Esophagus squamous epithelium (tissue), 5 donors: ENCODE results near the gene PRKG1. TPM values are rescaled to one million over a fixed set of nuclear protein-coding genes. Genes with fewer than 3 reads are reported as not detected.

ENCODE experiments used
- DNase-seq: peaks from one replicate; lab custom pipeline; 2025; lab: John Stamatoyannopoulos, UW
- H3K27ac ChIP-seq, 4 donors: fragments of 200-600 bp; sonication (generic); one replicate each; pipeline ENCODE4 v1.5.1; 2016 to 2019; ENCODE audit warnings: mild to moderate bottlenecking in 1 of 4
- H3K27me3 ChIP-seq, 4 donors: fragments of 200-600 bp; sonication (generic); 1 replicate in 3 of 4; 2 replicates in 1 of 4; pipeline versions ENCODE4 v1.5.1 to v1.6.0; 2017 to 2021; ENCODE audit warnings: antibody characterized with exemption in 1 of 4
- H3K36me3 ChIP-seq, 3 donors: fragments of 200-600 bp; sonication (generic); one replicate each; pipeline ENCODE4 v1.5.1; 2016 to 2019
- H3K4me1 ChIP-seq, 3 donors: fragments of 200-600 bp; sonication (generic); one replicate each; pipeline ENCODE4 v1.5.1; 2017 to 2019
- H3K4me3 ChIP-seq, 4 donors: fragments of 200-600 bp; sonication (generic); 1 replicate in 3 of 4; 2 replicates in 1 of 4; pipeline ENCODE4 v1.5.1; 2016 to 2019; ENCODE audit warnings: mild to moderate bottlenecking in 2 of 4, moderate library complexity in 1 of 4
- H3K9me3 ChIP-seq, 3 donors: fragments of 200-600 bp; sonication (generic); one replicate each; pipeline ENCODE4 v1.5.1; 2016 to 2019
- CTCF ChIP-seq, 6 experiments: fragments of 450-650 bp in 4 of 6; fragments of 200-600 bp in 2 of 6; sonication (generic) in 2 of 6; IDR thresholded peaks; one replicate each; pipeline ENCODE4 v1.5.1; 2016 to 2019; ENCODE audit warnings: antibody characterized with exemption in 6 of 6, mild to moderate bottlenecking in 4 of 6, moderate library complexity in 4 of 6
- POLR2A ChIP-seq, 4 donors: fragments of 450-650 bp; IDR thresholded peaks; one replicate each; pipeline ENCODE4 v1.6.1; 2017; ENCODE audit warnings: antibody characterized with exemption in 4 of 4, mild to moderate bottlenecking in 4 of 4, moderate library complexity in 3 of 4
- WGBS, 2 donors: methylation state at CpG; one replicate each; pipeline ENCODE4 v1.1.5; 2018; 5-methylcytosine and 5-hydroxymethylcytosine counted together
- intact Hi-C: fragments of 100-400 bp; cut with DNase I; formaldehyde crosslinking; loops from one replicate; pipeline ENCODE4 v1.15.0; 2022
- total RNA-seq, 4 donors: library from RNA; depleted of rRNA; stranded (reverse); fragments of >200 nt; gene quantifications; one replicate each; pipeline ENCODE4 v1.1.0, GENCODE V29; 2016
- donor health status: DM: yes; HTN: yes; CAD: no.

PRKG1 gene
- total RNA-seq, 4 donors from 2014 or later, result 2.0 to 10.9 (median 3.8) TPM

- no peaks in the 10 kb centered on the region for H3K9me3 ChIP-seq
- H3K27me3 ChIP-seq, result no peaks in the 10 kb centered on the region
- 33 to 49% methylated on average over 2 of the region's 2 CpGs for WGBS, 2 donors
- no peak for DNase-seq
- H3K4me1 ChIP-seq, result no peaks in the 10 kb centered on the region
- H3K4me3 ChIP-seq, result no peak overlapping the region
- no peaks in the 10 kb centered on the region for H3K36me3 ChIP-seq
- intact Hi-C loops, result no loop called here
- TF ChIP-seq POLR2A (IDR thresholded peaks at IDR 0.05), result no peak
- TF ChIP-seq CTCF (IDR thresholded peaks at IDR 0.05), result no peak
- H3K27ac ChIP-seq, result no peak overlapping the region
Observed at GRCh38 chr10:52020173-52020572, 945.9 kb downstream of the PRKG1 start.

GRCh38 chr10:52020702-52021101, 946.4 kb downstream of the PRKG1 start:
- H3K36me3 ChIP-seq, result no peaks in the 10 kb centered on the region
- no peaks in the 10 kb centered on the region for H3K9me3 ChIP-seq
- DNase-seq, result no peak
- no peak for TF ChIP-seq POLR2A (IDR thresholded peaks at IDR 0.05)
- TF ChIP-seq CTCF (IDR thresholded peaks at IDR 0.05), result no peak
- no peaks in the 10 kb centered on the region for H3K27me3 ChIP-seq
- H3K27ac ChIP-seq, result no peak overlapping the region
- intact Hi-C loops, result no loop called here
- 86 to 89% methylated on average over 2 of the region's 2 CpGs for WGBS, 2 donors
- no peaks in the 10 kb centered on the region for H3K4me1 ChIP-seq
- H3K4me3 ChIP-seq, result no peak overlapping the region

GRCh38 chr10:52027055-52027705, 952.9 kb downstream of the PRKG1 start:
- Histone ChIP-seq H3K4me1 (no peaks in the 10 kb centered on the region), H3K27ac (no peak overlapping the region), H3K36me3 (no peaks in the 10 kb centered on the region), H3K27me3 (no peaks in the 10 kb centered on the region), H3K4me3 (no peak overlapping the region), H3K9me3 (no peaks in the 10 kb centered on the region)
- no peak for DNase-seq
- intact Hi-C loops, result no loop called here
- WGBS, 2 donors, result 60 to 68% methylated on average over 4 of the region's 4 CpGs
- TF ChIP-seq POLR2A (IDR thresholded peaks at IDR 0.05) (no peak), CTCF (IDR thresholded peaks at IDR 0.05) (no peak)

GRCh38 chr10:52028523-52028858, 954.2 kb downstream of the PRKG1 start:
- no peak for DNase-seq
- intact Hi-C loops, result no loop called here
- no peaks in the 10 kb centered on the region for H3K9me3 ChIP-seq
- H3K27me3 ChIP-seq, result no peaks in the 10 kb centered on the region
- no peaks in the 10 kb centered on the region for H3K4me1 ChIP-seq
- no peak overlapping the region for H3K27ac ChIP-seq
- H3K36me3 ChIP-seq, result no peaks in the 10 kb centered on the region
- WGBS, 2 donors, result 61 to 71% methylated on average over 2 of the region's 2 CpGs
- H3K4me3 ChIP-seq, result no peak overlapping the region
- TF ChIP-seq CTCF (IDR thresholded peaks at IDR 0.05) (no peak), POLR2A (IDR thresholded peaks at IDR 0.05) (no peak)

GRCh38 chr10:52029628-52030027, 955.3 kb downstream of the PRKG1 start:
- Histone ChIP-seq H3K9me3 (no peaks in the 10 kb centered on the region), H3K36me3 (no peaks in the 10 kb centered on the region), H3K27me3 (no peaks in the 10 kb centered on the region), H3K4me3 (no peak overlapping the region), H3K27ac (no peak overlapping the region), H3K4me1 (no peaks in the 10 kb centered on the region)
- 54 to 100% methylated on average over 2 of the region's 2 CpGs for WGBS, 2 donors
- intact Hi-C loops, result no loop called here
- TF ChIP-seq CTCF (IDR thresholded peaks at IDR 0.05) (no peak), POLR2A (IDR thresholded peaks at IDR 0.05) (no peak)
- DNase-seq, result no peak
